Stimulated activated CD4-positive, alpha-beta T cell treated with anti-CD3 and anti-CD28 coated beads, TNF-alpha, amount 100 ng/mL, for 24 hours (primary cell): ENCODE measurements around the gene CCDC30.
A peak's percentile ranks its signal among the peaks of the same experiment; 100 is the strongest.

ENCODE experiments used
- DNase-seq, 3 experiments: peaks; one replicate each; pipeline ENCODE4 v3.0.0-alpha.2; 2020; ENCODE audit warnings: low read depth in 3 of 3

CCDC30 gene

GRCh38 chr1:42462828-42463763, at the start of gene CCDC30:
TSS of gene CCDC30 (plus strand) at chr1:42463286. CDS start at chr1:42480552, 17,266 bp downstream.
- peak; percentile 88 to 95 (median 94) for DNase-seq

- no peak for DNase-seq
Observed at GRCh38 chr1:42414551-42415496, 48.3 kb upstream of the CCDC30 start.

DNA sequence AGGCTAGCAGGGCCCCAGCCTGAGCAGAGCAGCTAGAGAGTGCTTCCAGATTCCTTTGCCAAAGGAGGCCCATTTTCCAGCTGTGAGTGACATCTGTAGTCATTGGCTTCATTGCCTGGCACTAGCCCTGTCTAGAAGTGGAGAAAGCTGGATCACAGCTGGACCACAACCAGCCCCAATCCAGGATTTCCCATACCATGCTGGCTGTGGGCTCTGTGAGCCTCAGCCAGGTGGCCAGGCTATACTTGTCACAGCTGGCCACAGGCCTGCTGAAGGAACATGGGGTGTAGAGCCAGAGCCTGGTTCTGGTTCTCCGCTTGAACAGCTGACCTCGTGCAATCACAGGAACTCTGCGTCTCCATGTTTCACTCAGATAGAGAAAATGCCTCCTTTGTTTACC, 45.9 kb upstream of the CCDC30 start:
- DNase-seq = no peak

GRCh38 chr1:42418516-42418915, 44.6 kb upstream of the CCDC30 start:
- DNase-seq = no peak

DNA sequence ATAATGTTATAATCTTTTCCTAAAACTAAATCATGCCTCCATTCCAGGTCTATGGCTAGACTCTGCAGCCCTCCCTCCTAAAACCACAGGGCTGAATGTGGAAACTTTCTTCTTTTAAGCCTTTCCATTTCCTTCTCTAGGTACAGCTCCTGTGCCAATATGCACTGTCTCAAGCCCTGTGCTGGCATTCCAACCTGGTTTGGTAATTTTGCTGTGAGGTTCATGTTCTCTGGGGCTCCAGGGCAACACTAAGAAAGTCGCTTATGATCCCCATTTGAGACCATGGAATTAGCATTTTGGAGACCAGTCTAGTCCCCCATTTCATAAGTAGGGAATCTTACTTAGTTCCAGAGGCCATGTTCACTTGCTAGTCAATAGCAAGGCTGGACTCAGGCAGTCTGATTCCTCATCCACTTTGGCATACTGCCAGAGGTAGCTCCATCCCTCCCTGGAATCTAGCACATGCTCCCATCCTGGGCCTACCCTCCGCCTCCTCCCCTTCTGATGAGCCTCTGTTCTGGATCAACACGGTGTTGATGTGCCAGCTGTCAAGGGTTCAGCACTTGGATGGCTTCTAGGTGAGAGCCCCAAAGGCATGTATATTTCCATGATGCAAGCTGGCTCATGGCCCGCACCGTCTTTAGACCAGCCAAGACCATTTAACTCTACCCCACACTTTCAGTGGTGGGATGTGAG, 43.8 kb upstream of the CCDC30 start:
- DNase-seq = no peak

DNA sequence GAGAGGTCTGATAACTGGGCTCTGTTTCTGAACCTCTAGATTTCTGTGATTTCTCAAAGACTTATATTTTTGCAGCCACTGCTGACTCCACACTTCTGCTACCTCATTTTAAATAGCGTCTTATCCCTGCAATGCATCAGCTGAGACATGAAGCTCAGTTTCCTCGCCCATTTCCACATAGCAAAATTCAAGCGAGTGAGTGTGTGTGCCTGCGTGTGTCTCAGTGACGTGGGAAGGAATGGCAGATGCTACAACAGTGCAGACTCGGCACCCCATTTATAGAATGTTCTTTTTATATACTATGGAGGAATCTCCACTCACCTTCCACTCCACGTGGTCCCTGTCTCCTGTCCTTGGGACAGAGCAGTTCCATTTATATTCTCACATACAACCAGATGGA, 43.0 kb upstream of the CCDC30 start:
- no peak for DNase-seq

DNA sequence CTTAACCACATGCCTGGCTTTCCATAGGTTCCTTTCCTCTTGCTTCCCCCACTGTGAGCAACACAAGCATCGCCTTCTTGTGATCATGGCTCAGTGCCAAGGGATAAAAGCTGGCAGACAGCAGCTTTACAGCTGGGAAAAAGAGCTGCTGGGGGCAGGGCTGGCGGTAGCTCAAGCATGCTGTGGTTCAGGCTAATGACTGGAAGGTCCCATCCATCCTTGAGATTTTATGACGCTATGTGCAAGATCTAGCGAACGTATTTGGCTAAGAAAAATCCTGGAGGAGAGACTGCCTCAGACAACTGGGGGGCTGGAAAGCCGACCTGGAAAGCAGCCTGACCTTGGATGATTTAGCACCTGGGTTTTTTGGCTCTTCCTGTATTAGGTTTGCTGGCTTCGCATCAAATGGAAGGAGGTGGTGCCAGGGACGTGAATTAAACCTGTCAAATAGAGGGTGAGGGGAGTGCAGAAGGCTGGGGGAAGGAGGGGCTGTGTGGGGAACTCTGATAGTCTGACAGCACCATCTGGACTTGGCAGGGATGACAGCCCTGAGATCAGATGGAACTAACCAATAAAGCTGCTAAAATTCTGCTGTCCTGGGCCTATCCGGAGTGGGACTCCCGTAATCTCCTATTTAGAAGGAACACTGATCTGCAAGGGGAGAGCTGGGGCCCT, 42.0 kb upstream of the CCDC30 start:
- no peak for DNase-seq

- DNase-seq = no peak
Observed at GRCh38 chr1:42422737-42423136, 40.3 kb upstream of the CCDC30 start.

DNA sequence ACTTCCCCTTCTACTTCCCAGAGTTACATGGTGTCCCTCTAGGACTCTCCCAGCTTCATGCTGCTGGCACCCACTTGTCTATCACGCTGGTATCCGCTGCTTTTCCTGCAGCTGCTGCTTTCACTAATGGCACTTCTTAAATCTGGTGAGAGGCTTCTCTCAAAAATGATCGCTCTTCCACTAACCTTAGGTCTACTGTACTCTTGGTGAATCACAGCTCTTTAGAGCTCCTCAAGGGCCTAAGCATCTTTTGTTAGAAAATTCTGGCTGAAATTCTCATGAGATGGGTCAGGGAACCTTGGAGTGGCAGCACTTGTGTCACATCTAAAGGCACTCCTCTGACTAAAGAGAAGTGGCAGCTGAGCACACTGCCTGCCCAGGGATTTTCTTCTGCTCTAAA, 39.4 kb upstream of the CCDC30 start:
- no peak for DNase-seq

DNA sequence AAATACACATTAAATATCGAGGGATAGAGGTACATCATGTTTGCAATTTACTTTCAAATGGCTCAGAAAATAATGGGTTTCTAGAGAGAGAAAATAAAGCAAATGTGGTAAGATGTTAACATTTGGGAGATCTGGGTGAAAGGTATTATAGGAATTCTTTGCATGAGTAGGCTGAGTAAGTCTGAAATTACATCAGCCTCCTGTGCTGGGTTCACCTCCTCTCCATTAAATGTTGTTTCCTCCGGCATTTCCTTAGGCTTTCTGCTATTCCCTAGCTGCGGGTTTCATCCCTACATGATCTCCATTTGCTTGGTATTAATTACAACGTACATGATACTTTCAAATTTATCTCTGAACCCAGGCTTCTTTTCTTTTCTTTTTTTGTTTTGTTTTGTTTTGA, 38.9 kb upstream of the CCDC30 start:
- no peak for DNase-seq

DNA sequence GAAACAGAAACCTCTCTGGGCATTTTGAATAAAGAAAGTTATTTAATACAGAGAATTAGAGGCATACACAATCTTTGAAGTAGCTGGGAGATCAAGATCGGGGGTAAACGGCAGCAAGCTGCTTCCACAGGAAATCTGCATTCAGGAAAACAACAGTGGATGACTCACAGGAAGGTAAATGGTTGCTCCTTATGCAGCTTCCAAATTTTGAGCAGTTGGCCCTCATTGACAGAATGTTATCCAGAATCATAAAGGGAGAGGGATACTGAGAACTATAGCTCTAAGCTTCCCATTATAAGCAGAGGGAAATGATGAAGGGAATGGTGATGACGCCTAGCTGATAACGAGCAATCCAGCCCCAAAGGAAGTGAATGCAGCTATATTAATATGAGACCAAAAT, 35.8 kb upstream of the CCDC30 start:
- DNase-seq = no peak

- no peak for DNase-seq
Observed at GRCh38 chr1:42429603-42430002, 33.5 kb upstream of the CCDC30 start.

DNA sequence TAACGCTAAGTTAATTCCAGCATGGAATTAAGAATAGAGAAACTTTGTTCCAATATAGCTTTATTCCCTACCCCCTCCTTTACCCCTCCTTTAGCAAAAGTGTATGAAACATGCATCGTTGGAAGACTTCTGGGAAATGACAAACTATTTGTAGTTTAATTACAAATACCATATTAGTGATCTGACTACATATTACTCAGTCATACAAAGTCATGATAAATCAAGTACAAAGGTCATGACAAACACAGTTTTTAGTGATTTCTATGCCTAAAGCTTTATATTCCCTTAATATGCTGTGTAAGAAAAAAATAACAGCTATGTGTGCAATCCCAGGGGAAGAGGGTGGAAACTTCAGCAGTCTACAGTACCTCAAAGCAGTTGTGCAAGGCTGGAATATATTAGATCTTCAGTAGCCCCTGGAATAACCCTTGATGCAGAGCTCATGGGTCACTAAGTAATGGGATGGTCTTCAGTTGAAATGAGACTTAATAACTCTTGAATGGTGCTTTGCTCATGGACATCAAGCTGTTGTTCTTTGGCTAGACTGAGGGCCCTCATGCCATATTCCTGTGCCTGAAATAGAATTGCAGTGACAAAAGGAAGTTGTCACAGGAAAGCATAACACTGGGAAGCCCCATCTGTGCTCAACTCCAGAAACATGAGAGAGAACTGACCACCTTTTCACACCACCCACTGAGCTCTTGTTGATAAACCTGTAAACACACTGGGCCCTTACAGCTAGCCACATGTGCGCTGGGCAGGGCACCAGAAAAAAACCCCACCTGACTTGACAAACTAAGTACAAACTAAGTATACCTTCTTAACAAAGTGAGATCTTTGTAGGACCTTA, 32.6 kb upstream of the CCDC30 start:
- DNase-seq = no peak

DNA sequence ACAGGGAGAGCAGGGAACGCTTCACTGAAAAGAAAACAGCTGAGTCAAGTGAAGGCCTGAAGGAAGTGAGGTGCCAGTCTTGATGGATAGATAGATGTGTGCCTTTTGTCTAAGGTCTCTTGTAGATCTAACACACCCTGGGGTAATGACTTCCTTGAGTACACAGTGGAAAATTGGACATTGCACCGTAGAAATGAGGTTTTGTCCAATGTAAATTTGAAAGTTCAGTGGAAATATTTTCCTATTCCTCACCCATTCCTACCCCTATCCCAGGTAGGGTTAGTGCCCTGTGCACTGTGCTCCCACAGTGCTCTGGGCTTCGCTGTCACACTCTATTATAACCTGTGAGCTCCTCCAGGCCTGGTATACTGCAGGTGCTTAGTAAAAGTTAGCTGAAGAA, 31.6 kb upstream of the CCDC30 start:
- DNase-seq = no peak

DNA sequence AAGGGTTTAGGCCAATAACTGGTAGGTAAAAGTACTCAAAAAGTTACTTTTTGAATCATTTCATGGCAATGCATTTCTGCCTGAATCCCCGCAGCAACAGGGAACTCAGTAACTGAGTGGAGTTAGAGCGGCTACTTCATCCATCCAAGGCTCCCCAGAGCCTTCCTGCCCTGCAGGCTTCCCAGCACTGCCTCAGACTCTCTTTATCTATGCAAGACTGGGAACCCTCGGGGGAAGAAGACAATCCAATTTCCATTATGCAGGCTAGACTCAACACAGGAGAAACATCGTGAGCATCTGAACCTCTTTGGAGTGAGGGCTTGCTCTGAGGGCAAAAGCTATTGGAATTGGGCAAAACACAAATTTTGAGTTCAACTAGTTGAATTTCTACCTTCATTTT, 30.4 kb upstream of the CCDC30 start:
- DNase-seq = no peak

- no peak for DNase-seq
Observed at GRCh38 chr1:42433369-42433768, 29.7 kb upstream of the CCDC30 start.

GRCh38 chr1:42434340-42434739, 28.7 kb upstream of the CCDC30 start:
- no peak for DNase-seq

- DNase-seq = no peak
Observed at GRCh38 chr1:42439940-42440339, 23.1 kb upstream of the CCDC30 start.

GRCh38 chr1:42442662-42443061, 20.4 kb upstream of the CCDC30 start:
- no peak for DNase-seq

- DNase-seq = no peak
Observed at GRCh38 chr1:42449256-42449655, 13.8 kb upstream of the CCDC30 start.
